Activated T-helper 17 cell treated with anti-CD3 and anti-CD28 coated beads, Interleukin-2, amount 50 U/mL, for 72 hours (primary cell): ENCODE measurements around the gene EVA1C. TPM values are rescaled to one million over a fixed set of nuclear protein-coding genes. Genes with fewer than 3 reads are reported as not detected.
"Not testable (repeated sequence)": the region's sequence is repeated elsewhere in the genome, so short reads cannot be mapped to it uniquely, and the experiment has no call there.

Experiments used
- ATAC-seq: fragments of 150-1000 bp; cut with Tn5 transposase; replicated peaks from 2 replicates; pipeline ENCODE4 v1.10.0; 2021; ENCODE audit warnings: mild to moderate bottlenecking, moderate library complexity
- H3K27ac Mint-ChIP-seq: one replicate; pipeline ENCODE4 v1.8.0; 2022; ENCODE audit warnings: mixed read lengths
- H3K27me3 Mint-ChIP-seq: one replicate; pipeline ENCODE4 v1.8.0; 2022; ENCODE audit warnings: mixed read lengths
- H3K36me3 Mint-ChIP-seq: one replicate; pipeline ENCODE4 v1.8.0; 2022; ENCODE audit warnings: low read depth, mild to moderate bottlenecking, mixed read lengths
- H3K4me1 Mint-ChIP-seq: one replicate; pipeline ENCODE4 v1.8.0; 2022; ENCODE audit warnings: mixed read lengths
- H3K4me3 Mint-ChIP-seq: one replicate; pipeline ENCODE4 v1.8.0; 2022; ENCODE audit warnings: mild to moderate bottlenecking, mixed read lengths
- H3K9me3 Mint-ChIP-seq: one replicate; pipeline ENCODE4 v1.8.0; 2022; ENCODE audit warnings: mixed read lengths
- total RNA-seq, 2 donors: library from RNA; stranded (reverse); gene quantifications; one replicate each; pipeline ENCODE4 v1.2.3, GENCODE V29; 2022

The EVA1C gene
- total RNA-seq, 2 donors from 2014 or later: 10.0 to 13.1 TPM

DNA sequence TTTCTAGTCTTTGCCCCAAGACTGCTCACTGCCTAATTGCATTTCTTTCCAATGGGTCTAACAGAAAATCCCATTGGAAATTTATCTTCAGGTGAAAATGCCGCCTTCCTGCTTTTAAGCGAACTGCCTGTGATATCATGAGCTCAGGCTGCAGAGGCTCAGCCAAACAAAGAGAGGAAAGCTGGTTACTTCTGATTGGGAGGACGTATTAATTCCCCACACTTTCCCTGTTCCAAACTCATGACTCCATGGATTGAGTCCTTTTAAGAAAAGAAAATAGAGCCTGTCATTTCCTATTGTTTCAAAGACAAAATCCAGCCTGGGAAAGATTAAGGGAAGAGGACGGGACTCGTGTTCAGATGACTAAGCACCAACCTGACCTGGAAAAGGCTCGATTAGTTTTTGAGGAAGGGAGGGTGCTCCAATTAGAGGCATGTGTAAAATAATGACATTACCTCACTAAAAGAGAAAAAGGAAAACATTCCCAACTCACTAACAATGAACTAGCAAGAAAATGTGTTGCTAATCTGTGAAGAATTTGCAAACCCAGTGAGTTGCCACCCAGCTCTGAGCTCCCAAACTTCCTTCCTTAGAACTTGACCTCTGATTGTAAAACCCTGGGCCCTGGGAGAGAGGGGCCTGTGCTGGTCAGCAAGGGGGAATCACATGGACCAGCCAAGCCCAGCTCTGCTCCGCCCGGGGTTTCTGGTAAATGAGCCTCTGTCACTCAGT, 111.6 kb downstream of the EVA1C start:
- ATAC-seq: no peak
- Mint-ChIP-seq H3K4me3 (no peak overlapping the region), H3K4me1 (peaks cover 4% of the 10 kb centered on the region)

DNA sequence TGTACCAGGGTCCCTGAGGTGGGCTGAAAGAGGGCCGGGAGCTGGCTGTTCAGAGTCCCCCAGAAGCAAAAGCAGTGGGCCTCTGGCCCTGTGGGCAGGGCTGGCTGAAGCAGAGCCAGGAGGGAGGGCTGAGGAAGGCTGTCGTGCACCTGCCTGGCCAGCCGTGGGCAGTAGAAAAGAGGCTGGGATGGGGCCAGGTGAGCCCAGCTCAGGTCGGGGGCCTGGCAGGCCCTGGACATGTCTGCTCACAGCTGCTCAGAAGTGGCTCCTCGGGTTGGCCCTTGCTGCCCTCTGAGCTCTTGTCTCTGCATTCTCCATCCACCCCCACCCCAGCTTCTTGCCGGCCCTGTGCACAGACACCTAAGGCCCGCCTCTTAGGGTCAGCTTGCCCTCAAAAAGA, 112.8 kb downstream of the EVA1C start:
- Mint-ChIP-seq H3K4me3 (no peak overlapping the region), H3K36me3 (no peaks in the 10 kb centered on the region), H3K27me3 (no peaks in the 10 kb centered on the region), H3K9me3 (no peaks in the 10 kb centered on the region), H3K27ac (no peak overlapping the region), H3K4me1 (peaks cover 4% of the 10 kb centered on the region)
- no peak for ATAC-seq

More for the DNA sequence above, 111.6 kb downstream of the EVA1C start:
- no peaks in the 10 kb centered on the region for H3K27me3 Mint-ChIP-seq
- no peaks in the 10 kb centered on the region for H3K9me3 Mint-ChIP-seq
- no peak overlapping the region for H3K27ac Mint-ChIP-seq
- no peaks in the 10 kb centered on the region for H3K36me3 Mint-ChIP-seq

DNA sequence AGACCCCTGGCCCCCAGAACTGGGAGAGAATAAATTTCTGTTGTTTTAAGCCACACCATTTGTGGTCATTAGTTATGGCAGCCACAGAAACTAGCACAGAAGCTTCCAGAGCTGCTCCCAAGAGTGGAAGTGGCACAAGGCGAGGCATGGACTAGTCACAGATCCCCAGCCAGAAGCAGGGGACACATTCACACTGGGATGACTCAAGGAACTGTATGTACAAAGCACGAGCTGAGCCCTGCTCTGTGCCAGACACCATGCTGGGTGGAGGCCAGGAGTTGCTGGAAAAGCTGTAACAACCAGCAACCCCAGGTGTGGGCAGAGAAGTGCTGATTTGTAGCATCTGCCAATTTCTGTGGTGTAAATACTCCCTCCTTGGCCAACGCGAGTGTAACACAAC, 117.2 kb downstream of the EVA1C start:
- Mint-ChIP-seq H3K4me3 (no peak overlapping the region), H3K27ac (peak overlapping the region; percentile 29), H3K27me3 (no peaks in the 10 kb centered on the region), H3K4me1 (peaks cover 11% of the 10 kb centered on the region), H3K36me3 (no peaks in the 10 kb centered on the region), H3K9me3 (no peaks in the 10 kb centered on the region)
- ATAC-seq: no peak

DNA sequence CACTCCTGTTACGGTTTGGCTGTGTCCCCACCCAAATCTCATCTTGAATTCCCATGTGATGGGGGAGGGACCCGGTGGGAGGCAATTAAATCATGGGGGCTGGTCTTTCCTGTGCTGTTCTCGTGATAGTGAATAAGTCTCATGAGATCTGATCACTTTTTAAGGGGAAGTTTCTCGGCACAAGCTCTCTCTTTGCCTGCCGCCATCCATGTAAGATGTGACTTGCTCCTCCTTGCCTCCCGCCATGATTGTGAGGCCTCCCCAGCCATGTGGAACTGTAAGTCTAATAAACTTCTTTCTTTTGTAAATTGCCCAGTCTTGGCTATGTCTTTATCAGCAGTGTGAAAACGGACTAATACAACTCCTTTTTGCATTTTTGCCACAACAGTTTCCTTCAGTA, 118.3 kb downstream of the EVA1C start:
- not testable (repeated sequence) for H3K9me3 Mint-ChIP-seq, H3K4me3 Mint-ChIP-seq, H3K27me3 Mint-ChIP-seq, H3K27ac Mint-ChIP-seq, H3K36me3 Mint-ChIP-seq, ATAC-seq
- peaks cover 11% of the 10 kb centered on the region for H3K4me1 Mint-ChIP-seq

DNA sequence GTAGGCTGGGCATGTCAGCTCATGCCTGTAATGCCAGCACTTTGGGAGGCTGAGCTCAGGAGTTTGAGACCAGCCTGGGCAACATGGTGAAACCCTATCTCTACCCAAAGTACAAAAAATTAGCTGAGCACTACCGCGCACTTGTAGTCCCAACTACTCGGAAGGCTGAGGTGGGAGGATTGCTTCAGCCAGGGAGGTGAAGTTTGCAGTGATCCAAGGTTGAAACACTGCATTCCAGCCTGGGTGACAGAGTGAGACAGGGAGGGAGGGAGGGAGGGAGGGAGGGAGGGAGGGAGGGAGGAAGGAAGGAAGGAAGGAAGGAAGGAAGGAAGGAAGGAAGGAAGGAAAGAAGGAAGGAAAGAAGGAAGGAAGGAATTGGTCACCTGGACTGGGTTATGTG, 119.1 kb downstream of the EVA1C start:
- peaks cover 11% of the 10 kb centered on the region for H3K4me1 Mint-ChIP-seq

DNA sequence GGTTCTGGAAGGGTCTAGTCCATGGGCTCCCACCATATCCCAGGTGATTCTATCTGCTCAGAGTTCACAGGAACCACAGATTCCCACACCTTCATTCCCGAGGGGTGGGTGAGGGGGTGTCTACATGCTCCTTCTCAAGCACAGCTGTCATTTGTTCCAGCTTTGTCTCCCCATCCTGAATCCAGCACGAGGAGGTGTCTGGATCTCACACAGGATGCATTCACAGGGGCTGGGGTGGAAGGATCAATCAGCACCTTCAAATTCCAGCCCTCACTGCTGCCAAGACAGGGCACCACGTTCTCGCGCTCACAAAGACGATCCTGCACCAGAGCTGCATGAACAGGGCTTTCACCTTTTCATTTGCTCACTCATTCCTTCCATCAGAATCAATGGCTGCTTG, 120.1 kb downstream of the EVA1C start:
- ATAC-seq: no peak

More for the DNA sequence above, 119.1 kb downstream of the EVA1C start:
- ATAC-seq, H3K27ac Mint-ChIP-seq, H3K9me3 Mint-ChIP-seq, H3K4me3 Mint-ChIP-seq, H3K27me3 Mint-ChIP-seq, H3K36me3 Mint-ChIP-seq: not testable (repeated sequence)

DNA sequence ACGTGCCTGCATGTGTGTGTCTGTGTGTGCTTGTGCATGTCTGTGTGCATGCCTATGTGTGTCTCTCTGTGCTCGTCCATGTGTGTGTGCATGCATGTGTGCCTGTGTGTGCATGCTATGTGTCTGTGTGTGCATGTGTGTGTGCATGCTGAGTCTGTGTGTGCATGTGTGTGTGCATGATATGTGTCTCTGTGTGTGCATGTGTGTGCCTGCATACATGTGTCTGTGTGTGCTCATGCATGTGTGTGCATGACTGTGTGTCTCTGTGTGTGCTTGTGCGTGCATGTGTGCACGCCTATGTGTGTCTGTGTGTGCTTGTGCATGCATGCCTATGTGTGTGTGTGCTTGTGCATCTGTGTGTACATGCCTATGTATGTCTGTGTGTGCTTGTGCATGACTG, 120.5 kb downstream of the EVA1C start:
- Mint-ChIP-seq H3K4me3 (no peak overlapping the region), H3K36me3 (no peaks in the 10 kb centered on the region), H3K27me3 (no peaks in the 10 kb centered on the region), H3K27ac (no peak overlapping the region), H3K4me1 (peaks cover 15% of the 10 kb centered on the region), H3K9me3 (no peaks in the 10 kb centered on the region)
- no peak for ATAC-seq

More for the DNA sequence above, 120.1 kb downstream of the EVA1C start:
- Mint-ChIP-seq H3K27ac (no peak overlapping the region), H3K4me1 (peaks cover 17% of the 10 kb centered on the region), H3K9me3 (no peaks in the 10 kb centered on the region), H3K27me3 (no peaks in the 10 kb centered on the region), H3K4me3 (no peak overlapping the region), H3K36me3 (no peaks in the 10 kb centered on the region)

DNA sequence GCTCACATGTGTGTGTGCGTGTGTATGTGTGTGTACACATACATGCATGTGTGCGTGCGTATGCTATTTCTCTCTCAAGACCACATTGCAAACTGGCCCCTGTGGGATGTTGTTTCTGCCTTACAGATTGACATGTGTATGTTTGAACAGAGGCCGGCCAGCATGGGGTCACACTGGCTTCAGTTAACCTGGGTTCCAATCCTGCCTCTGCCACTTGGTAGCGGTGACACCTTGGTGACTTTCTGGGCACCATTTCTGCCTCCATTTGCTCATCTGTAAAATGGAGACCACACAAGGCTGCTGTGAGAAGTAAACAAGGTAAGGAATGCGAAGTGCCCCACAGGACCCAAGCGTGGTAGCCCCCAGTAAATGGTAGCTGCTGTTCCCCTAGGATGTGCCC, 121.1 kb downstream of the EVA1C start:
- Mint-ChIP-seq H3K36me3 (no peaks in the 10 kb centered on the region), H3K27ac (no peak overlapping the region), H3K27me3 (no peaks in the 10 kb centered on the region), H3K9me3 (no peaks in the 10 kb centered on the region), H3K4me1 (peaks cover 20% of the 10 kb centered on the region), H3K4me3 (no peak overlapping the region)
- no peak for ATAC-seq

DNA sequence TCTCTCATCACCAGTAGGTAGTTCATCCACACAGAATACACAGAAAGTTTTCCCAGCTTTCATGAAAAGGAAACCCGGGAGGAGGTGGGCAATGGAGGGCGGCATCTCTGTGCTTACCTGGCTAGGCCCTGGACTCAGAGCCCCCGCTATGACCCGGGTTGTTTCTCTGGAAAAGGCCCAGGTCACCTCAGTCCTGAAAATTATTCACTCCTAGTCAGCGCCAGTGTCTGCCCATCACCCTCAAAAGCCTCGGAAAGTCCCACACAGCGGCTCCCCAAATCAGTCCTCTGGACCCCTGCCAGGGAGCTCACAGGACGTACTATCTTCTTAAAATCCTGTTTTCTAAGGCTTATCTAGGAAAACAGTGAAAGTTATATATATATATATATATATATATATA, 121.6 kb downstream of the EVA1C start:
- Mint-ChIP-seq H3K4me1 (peaks cover 22% of the 10 kb centered on the region), H3K4me3 (no peak overlapping the region), H3K27ac (no peak overlapping the region), H3K9me3 (no peaks in the 10 kb centered on the region), H3K36me3 (no peaks in the 10 kb centered on the region), H3K27me3 (no peaks in the 10 kb centered on the region)
- ATAC-seq: no peak

DNA sequence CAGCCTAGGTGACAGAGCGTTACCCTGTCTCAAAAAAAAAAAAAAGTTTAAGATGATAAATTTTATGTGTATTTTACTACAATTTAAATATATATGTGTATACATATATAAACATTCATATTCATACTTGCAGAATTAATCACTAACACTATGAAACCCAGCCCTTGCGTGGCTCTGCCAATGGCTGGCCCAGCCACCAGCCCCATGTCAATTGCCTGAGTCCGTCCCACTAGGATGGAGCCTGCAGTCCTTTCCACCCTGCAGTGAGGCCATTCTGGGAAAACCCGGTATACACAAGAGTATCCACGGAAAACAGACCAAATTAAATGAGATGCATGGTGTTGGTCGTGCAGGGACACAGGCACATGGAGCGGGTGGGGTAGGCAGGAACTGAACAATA, 123.1 kb downstream of the EVA1C start:
- Mint-ChIP-seq H3K36me3 (no peaks in the 10 kb centered on the region), H3K27me3 (no peaks in the 10 kb centered on the region), H3K4me3 (no peak overlapping the region), H3K9me3 (no peaks in the 10 kb centered on the region), H3K4me1 (peaks cover 22% of the 10 kb centered on the region), H3K27ac (no peak overlapping the region)
- ATAC-seq: no peak

DNA sequence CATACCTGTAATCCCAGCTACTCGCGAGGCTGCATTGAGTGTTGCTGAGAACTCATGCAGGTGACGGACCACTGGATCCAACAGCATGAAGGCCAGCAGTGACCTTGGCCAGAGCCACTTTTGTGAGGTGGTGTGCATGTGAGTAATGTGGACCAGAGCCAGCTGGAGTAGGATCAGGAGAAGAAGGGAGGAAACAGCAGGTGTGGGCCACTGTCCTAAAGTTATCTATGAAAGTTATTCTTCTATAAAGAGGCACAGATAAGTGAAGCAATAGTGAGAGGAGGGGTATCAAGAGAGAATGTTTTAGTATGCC, 125.0 kb downstream of the EVA1C start:
- Mint-ChIP-seq H3K36me3 (no peaks in the 10 kb centered on the region), H3K4me1 (peaks cover 22% of the 10 kb centered on the region), H3K27ac (peak overlapping the region; percentile 6)

DNA sequence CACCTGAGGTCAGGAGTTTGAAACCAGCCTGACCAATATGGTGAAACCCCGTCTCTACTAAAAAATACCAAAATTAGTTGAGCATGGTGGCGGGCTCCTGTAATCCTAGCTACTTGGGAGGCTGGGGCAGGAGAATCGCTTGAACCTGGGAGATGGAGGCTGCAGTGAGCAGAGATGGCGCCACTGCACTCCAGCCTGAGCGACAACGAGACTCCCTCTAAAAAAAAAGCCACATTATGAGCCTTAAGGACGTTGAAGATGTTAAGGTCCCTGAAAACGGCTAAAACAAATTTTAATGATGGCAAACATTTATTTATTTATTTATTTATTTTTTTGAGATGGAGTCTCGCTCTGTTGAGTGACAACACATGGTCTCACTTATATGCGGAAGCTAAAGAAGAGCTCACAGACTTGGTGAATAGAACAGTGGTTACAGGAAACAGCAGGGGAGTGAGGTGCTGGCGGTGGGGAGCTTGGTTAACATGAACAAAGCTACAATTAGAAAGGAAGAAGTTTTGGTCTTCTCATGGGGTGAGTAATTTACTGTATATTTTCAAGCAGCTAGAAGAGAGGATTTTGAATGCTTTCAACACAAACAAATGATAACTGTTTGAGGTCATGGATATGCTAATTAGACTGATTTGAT, 125.8 kb downstream of the EVA1C start:
- ATAC-seq: peak; percentile 64
- Mint-ChIP-seq H3K27ac (peak overlapping the region; percentile 66), H3K9me3 (no peaks in the 10 kb centered on the region), H3K27me3 (no peaks in the 10 kb centered on the region), H3K36me3 (no peaks in the 10 kb centered on the region), H3K4me3 (peak overlapping the region; percentile 65), H3K4me1 (peaks cover 17% of the 10 kb centered on the region)

More for the DNA sequence above, 125.0 kb downstream of the EVA1C start:
- Mint-ChIP-seq H3K4me3 (no peak overlapping the region), H3K27me3 (no peaks in the 10 kb centered on the region), H3K9me3 (no peaks in the 10 kb centered on the region)
- no peak for ATAC-seq

DNA sequence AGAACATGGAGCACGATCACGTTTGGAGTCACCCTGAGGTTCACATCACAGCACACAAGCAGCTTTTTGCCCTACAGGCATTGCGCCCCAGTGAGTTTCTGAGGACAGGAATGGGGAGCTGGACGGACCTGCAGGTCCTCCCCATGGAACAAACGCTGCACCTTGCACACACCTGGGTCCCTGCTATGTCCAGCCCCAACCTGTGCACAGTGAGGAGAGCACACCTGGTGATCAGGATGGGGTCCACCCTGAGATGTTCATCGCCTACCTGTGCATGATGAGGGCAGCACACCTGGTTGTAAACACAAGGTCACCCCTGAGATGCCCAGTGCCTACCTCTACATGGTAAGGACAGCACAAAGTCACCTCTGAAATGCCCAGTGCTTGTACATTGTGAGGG, 126.9 kb downstream of the EVA1C start:
- H3K27ac Mint-ChIP-seq: no peak overlapping the region
- ATAC-seq: no peak
- no peaks in the 10 kb centered on the region for H3K9me3 Mint-ChIP-seq
- H3K27me3 Mint-ChIP-seq: no peaks in the 10 kb centered on the region
- H3K4me1 Mint-ChIP-seq: peaks cover 15% of the 10 kb centered on the region
- H3K4me3 Mint-ChIP-seq: no peak overlapping the region
- H3K36me3 Mint-ChIP-seq: no peaks in the 10 kb centered on the region

DNA sequence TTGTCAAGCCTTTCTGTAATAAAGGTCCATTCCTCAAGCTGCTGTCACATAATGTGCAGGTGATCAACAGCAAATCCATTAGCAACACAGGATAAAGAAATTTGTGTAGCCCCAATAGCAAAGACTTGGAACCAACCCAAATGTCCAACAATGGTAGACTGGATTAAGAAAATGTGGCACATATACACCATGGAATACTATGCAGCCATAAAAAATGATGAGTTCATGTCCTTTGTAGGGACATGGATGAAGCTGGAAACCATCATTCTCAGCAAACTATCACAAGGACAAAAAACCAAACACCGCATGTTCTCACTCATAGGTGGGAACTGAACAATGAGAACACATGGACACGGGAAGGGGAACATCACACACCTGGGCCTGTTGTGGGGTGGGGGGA, 130.6 kb downstream of the EVA1C start:
- peaks cover 16% of the 10 kb centered on the region for H3K4me1 Mint-ChIP-seq
- H3K27ac Mint-ChIP-seq, H3K4me3 Mint-ChIP-seq, H3K27me3 Mint-ChIP-seq, ATAC-seq, H3K36me3 Mint-ChIP-seq, H3K9me3 Mint-ChIP-seq: not testable (repeated sequence)

DNA sequence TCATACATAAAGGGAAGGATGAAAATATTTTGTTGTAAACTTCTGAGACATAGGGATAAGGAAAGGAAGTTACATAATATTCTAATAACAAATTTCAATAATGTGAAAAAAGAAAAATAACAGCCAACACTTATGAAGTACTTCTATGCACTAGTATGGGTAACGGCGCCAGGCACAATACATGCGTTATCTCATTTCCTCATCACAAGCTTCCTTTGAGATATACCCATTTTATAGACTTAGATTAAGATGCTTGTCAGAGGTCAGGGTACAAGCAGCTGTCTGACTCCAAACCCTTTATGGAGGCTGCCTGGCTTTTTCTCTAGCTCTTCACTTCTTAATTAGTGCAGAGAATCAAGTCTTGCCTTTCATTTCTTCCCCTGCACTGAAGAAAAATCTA, 131.5 kb downstream of the EVA1C start:
- no peaks in the 10 kb centered on the region for H3K27me3 Mint-ChIP-seq
- H3K36me3 Mint-ChIP-seq: no peaks in the 10 kb centered on the region
- peaks cover 10% of the 10 kb centered on the region for H3K4me1 Mint-ChIP-seq
- H3K9me3 Mint-ChIP-seq: no peaks in the 10 kb centered on the region
- no peak overlapping the region for H3K4me3 Mint-ChIP-seq
- no peak for ATAC-seq
- no peak overlapping the region for H3K27ac Mint-ChIP-seq
